Kidney capillary endothelial cell (primary cell): ENCODE data around the gene BID.
"Not testable (repeated sequence)": the region's sequence is repeated elsewhere in the genome, so short reads cannot be mapped to it uniquely, and the experiment has no call there.

Experiments used
- DNase-seq: peaks from one replicate; pipeline ENCODE4 v3.0.0-alpha.2; 2018; ENCODE audit warnings: low spot score

Gene BID

DNA sequence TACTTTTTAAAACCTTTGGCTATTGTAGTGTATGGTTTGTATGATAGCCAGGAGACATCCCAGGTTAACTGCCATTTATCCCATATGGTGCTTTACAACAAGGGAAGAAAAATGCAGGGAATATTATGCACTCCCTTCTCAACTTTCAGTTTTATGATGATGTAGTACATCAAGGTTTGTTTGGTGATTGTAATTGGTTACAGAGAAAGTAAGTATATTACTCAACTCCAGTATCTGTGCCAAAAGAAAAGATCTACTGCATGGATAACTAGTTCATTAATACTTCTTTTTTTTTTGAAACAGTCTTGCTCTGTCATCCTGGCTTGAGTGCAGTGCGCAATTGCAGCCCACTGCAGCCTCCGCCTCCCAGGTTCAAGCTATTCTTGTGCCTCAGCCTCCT, 70.5 kb downstream of the BID start:
- DNase-seq = no peak

GRCh38 chr22:17700778-17701177, 73.5 kb downstream of the BID start:
- DNase-seq = no peak

DNA sequence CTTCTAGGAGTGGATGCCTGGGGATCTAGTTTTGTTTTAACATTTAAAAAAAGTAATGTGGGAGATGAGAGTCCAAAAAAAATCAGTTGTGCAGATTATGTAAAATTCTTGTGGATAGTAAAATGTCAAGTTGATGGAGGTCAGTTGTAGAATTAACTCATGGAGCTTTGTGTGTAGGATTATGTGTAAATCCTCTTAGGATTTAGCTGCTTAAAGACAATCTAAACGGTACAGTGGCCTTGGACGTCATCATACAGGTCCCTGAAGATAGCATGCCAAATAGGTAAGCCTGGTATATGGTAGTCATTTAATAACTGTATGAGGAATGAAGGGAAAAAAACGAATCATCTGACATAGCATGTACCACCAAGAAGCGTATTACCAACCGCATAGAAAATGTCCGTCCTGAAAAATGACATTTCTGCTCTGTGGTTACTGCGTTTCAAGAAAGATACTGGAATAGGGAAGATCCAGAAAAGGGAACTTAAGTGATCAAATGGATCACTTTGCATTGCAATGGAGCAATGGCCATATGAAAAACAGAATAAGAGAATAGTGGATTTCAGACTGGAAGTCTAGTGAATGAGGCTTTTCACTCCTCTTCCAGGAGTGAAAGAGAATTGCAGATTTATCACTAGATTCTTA, 74.5 kb downstream of the BID start:
- no peak for DNase-seq

DNA sequence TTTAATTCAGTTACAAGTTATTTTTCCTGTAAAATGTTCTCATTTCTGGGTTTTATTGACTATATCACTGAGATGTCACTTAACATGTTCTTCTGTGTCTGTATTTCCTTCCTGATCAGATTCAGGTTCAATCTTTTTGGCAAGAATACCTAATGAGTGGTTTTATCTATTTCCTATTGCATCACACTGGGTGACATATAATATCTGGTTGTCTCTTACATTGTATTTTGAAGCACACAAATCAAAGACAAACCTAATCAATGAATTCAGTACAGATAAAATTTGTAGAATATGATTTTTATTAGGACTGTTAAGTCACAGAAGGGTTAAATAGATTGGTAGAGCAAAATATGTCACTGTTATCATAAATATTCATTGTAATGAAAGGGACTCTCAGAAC, 75.3 kb downstream of the BID start:
- DNase-seq = no peak

DNA sequence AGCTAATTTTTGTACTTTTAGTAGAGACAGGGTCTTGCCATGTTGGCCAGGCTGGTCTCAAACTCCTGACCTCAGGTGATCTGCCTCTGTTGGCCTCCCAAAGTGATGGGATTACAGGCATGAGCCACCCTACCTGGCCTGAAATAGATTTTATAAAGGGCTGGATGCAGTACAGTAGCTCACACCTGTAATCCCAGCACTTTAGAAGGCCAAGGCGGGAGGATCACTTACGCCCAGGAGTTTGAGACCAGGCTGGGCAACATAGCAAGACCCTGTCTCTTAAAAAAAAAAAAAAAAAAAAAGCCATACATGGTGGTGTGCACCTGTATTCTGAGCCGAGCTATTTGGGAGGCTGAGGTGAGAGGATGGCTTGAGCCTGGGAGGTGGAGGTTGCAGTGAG, 76.0 kb downstream of the BID start:
- not testable (repeated sequence) for DNase-seq

GRCh38 chr22:17697196-17697595, 77.1 kb downstream of the BID start:
- DNase-seq = not testable (repeated sequence)

DNA sequence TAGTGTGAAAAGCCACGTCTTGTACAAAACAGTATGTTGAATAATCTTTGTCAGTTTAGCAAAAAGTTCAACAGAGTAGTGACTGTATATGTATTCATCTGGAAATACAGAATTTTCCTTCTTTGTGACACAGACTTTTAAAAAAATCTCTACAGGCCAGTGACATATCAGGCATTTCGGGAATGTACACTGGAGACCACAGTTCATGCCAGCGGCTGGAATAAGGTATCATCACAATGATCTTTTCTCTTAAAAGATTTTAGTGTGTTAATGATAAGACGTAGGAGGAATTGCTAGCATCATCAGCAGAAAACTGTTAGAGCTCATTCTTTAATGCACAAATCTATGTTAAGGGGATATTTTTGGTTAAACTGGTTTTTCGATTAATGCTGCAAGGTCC, 78.3 kb downstream of the BID start:
- DNase-seq = no peak

DNA sequence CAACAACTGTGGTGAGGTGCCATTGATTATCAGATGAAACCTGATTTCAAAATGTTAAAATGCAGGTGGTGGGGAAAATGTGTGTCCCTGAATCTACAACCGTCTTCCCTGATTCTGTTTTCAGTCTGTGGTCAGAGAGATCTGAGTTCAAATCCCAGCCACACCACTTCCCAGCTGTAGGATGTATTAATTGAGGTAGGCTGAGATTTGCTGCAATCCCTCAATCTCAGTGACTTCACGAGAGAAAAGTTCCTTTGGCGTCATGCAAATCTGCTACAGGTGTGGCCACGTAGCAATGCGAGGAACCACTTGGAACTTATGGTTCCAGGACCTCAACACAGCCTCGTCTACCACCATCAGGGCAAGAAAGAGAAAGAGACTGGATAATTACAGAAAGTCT, 79.5 kb downstream of the BID start:
- no peak for DNase-seq

DNA sequence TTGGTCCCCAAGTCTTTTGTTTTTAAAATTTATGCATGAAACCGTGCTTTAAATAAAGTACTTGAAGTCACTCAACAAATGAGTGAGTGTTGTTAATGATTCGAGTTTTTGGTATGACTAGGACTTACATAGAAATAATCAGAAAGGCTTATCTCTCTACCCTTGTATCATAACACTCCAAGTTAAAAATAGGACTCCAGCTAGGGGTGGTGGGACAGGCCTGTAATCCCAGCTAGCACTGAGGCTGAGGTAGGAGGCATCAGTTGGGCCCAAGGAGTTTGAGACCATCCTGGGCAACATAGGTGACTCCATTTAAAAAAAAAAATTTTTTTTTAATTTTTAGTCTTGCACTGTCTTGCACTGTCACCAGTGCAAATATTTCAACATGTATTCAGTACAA, 80.1 kb downstream of the BID start:
- DNase-seq = no peak

GRCh38 chr22:17692841-17693240, 81.4 kb downstream of the BID start:
- no peak for DNase-seq

DNA sequence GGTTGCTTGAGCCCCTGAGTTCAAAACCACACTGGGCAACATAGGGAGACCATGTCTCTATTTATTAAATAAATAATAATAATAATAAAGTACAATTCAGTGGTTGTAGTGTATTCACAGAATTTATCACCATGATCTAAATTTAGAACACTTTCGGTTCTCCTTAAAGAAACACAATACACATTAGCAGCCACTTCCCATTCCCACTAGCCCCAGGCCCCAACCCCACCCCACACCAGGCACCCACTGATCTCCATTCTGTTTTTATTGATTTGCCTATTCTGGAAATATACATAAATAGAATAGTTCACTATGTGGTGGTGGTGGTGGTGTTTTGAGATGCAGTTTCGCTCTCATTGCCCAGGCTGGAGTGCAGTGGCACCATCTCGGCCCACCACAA, 90.0 kb downstream of the BID start:
- no peak for DNase-seq
